Erythroblast (primary cell): Measurements from ENCODE around the gene SAMD5.

ENCODE experiments used
- GATA1 ChIP-seq: IDR thresholded peaks from 2 replicates; pipeline ENCODE4 v1.6.1; 2011; ENCODE audit warnings: low read depth, mild to moderate bottlenecking, control low read depth, low read length, moderate library complexity
- POLR2A ChIP-seq: IDR thresholded peaks from 2 replicates; pipeline ENCODE4 v1.6.1; 2011; ENCODE audit warnings: mild to moderate bottlenecking, low read length

DNA sequence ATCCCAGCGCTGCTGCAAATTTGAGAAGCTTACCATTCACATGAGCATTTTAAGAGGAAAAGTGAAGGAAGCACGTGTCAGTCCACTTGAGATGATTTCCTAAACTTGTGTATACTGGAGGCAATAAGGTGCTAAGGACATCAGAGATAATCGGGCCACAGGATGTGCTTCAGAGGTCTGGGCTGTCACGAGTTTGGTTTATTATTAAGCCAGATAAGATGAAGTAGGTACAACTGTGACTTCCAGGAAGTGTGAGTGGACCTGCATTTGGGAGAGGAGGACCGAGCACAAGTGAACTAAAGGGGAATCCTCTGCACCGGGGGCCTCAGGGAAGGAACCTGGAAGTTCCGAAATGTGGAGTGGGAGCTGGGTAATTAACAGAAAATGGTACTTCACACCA, 1.4 kb downstream of the SAMD5 start:
- no peak for TF ChIP-seq POLR2A
- TF ChIP-seq GATA1, result no peak
